K562 (cell line): ENCODE results near the gene TMEM200A.

Source experiments
- NFYB ChIP-seq: IDR thresholded peaks from 2 replicates; pipeline ENCODE4 v1.6.1; 2011; ENCODE audit warnings: mild to moderate bottlenecking, moderate library complexity; ENCODE audit not compliant: insufficient read length; ENCODE audit errors: extremely low read depth
- ZBTB34 ChIP-seq: fragments of 250-450 bp; sonication (Bioruptor Pico); IDR thresholded peaks from 2 replicates; pipeline ENCODE4 v1.8.0; 2021; ENCODE audit warnings: mild to moderate bottlenecking, moderate library complexity
- TF ChIP-seq, protein P1 (sequence below): sonication (generic); formaldehyde crosslinking; IDR thresholded peaks from 2 replicates; pipeline ENCODE4 v1.8.1; 2023; ENCODE audit warnings: mild to moderate bottlenecking, missing genetic modification reagents
- TF ChIP-seq, protein P2 (sequence below), 2 experiments: IDR thresholded peaks in 1 of 2; conservative IDR thresholded peaks in 1 of 2; 2 replicates each; pipeline ENCODE4 v1.6.1; 2016; ENCODE audit warnings: low read depth in 2 of 2, mild to moderate bottlenecking in 1 of 2, missing compliant biosample characterization in 1 of 2, missing genetic modification characterization in 1 of 2, moderate library complexity in 1 of 2
- TF ChIP-seq, protein P3 (sequence below), 3 experiments: IDR thresholded peaks in 2 of 3; conservative IDR thresholded peaks in 1 of 3; 2 replicates each; pipeline ENCODE4 v1.5.1; 2011 to 2012; ENCODE audit warnings: low read length in 3 of 3, mild to moderate bottlenecking in 3 of 3, control low read depth in 2 of 3, improper control_type of control experiment in 1 of 3, inconsistent platforms in 1 of 3, low read depth in 1 of 3, mixed read lengths in 1 of 3, moderate library complexity in 1 of 3; ENCODE audit not compliant: insufficient read depth in 2 of 3

DNA sequence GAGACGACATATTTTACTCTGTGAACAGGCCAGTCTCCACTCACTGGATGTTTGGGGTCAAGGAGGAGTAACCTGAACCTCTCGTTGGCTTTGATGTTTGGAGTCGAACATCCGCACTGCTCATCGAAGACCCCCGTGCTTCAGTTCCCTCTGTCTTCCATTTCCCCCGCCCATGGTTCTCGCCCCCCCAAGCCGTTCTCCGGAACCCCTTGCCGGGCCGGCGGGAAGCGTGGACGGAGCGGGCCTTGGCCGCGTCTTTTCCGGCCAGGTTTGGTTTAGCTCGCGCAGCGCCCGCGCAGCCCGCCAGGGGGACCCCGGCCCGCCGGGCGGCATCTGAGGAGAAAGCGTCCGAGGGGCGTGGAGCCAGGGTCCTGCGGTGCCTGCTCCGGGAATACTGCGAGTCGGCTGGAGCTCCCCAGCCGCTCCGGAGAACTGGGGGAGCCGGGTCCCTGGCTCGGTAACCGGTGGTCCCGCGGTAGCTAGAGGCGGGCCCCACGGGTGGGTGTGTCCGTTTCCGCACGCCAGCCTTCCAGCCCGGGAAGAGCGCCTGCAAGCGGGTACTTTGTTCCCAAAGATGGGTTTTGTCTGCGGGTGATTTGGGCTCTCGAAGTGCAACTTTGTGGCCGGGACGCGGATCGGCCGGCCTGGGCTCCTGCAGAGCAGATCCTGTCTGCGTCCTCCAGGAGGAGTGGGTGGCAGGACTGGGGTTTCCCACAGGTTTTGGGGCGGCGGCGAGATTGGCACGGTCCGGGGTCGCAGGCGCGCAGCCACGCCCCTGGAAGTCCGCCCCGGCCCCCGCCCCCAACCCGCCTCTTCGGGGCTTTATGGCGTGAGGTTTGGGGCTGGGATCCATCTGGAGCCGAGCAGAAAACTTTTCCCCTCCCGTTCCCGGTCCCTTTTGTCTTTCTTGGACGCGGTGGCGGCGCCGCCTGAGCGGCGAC is at the start of gene TMEM200A:
- TF ChIP-seq, protein P1, sequence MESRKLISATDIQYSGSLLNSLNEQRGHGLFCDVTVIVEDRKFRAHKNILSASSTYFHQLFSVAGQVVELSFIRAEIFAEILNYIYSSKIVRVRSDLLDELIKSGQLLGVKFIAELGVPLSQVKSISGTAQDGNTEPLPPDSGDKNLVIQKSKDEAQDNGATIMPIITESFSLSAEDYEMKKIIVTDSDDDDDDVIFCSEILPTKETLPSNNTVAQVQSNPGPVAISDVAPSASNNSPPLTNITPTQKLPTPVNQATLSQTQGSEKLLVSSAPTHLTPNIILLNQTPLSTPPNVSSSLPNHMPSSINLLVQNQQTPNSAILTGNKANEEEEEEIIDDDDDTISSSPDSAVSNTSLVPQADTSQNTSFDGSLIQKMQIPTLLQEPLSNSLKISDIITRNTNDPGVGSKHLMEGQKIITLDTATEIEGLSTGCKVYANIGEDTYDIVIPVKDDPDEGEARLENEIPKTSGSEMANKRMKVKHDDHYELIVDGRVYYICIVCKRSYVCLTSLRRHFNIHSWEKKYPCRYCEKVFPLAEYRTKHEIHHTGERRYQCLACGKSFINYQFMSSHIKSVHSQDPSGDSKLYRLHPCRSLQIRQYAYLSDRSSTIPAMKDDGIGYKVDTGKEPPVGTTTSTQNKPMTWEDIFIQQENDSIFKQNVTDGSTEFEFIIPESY (CRISPR knock-in tag), result no peak
- TF ChIP-seq, protein P2, sequence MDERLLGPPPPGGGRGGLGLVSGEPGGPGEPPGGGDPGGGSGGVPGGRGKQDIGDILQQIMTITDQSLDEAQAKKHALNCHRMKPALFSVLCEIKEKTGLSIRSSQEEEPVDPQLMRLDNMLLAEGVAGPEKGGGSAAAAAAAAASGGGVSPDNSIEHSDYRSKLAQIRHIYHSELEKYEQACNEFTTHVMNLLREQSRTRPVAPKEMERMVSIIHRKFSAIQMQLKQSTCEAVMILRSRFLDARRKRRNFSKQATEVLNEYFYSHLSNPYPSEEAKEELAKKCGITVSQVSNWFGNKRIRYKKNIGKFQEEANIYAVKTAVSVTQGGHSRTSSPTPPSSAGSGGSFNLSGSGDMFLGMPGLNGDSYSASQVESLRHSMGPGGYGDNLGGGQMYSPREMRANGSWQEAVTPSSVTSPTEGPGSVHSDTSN (CRISPR knock-in tag; IDR thresholded peaks at IDR 0.05; ENCODE audit: low read depth), result no peak
- TF ChIP-seq, protein P2 (tag; conservative IDR thresholded peaks at IDR 0.05; ENCODE audit: low read depth), result no peak
- TF ChIP-seq, protein P3, sequence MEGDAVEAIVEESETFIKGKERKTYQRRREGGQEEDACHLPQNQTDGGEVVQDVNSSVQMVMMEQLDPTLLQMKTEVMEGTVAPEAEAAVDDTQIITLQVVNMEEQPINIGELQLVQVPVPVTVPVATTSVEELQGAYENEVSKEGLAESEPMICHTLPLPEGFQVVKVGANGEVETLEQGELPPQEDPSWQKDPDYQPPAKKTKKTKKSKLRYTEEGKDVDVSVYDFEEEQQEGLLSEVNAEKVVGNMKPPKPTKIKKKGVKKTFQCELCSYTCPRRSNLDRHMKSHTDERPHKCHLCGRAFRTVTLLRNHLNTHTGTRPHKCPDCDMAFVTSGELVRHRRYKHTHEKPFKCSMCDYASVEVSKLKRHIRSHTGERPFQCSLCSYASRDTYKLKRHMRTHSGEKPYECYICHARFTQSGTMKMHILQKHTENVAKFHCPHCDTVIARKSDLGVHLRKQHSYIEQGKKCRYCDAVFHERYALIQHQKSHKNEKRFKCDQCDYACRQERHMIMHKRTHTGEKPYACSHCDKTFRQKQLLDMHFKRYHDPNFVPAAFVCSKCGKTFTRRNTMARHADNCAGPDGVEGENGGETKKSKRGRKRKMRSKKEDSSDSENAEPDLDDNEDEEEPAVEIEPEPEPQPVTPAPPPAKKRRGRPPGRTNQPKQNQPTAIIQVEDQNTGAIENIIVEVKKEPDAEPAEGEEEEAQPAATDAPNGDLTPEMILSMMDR (IDR thresholded peaks at IDR 0.05 in 2 of 3, conservative IDR thresholded peaks at IDR 0.05 in 1 of 3; ENCODE audit: insufficient read depth in 2 of 3, low read depth in 1 of 3, low read length in 3 of 3), result peak; percentile 40 to 68 (median 62)
- TF ChIP-seq NFYB, result no peak
- TF ChIP-seq ZBTB34, result no peak
